Keratinocyte (primary cell): ENCODE measurements around the gene SOCS6. TPM values are rescaled to one million over a fixed set of nuclear protein-coding genes. Genes with fewer than 3 reads are reported as not detected.

ENCODE experiments used
- DNase-seq: peaks from one replicate; pipeline ENCODE4 v3.0.0-alpha.2; 2011; ENCODE audit warnings: low read depth, missing footprints, low spot score
- FAIRE-seq: peaks from 2 replicates; lab custom pipeline; 2011; peaks lifted over from hg19 to GRCh38; lab: Jason Lieb, UNC
- H2AFZ ChIP-seq: 2 replicates; pipeline ENCODE4 v1.6.0; 2012; ENCODE audit warnings: low read length, control low read depth, inconsistent platforms; ENCODE audit not compliant: control insufficient read depth
- H3K27ac ChIP-seq: 2 replicates; pipeline ENCODE4 v1.5.1; 2011; ENCODE audit warnings: low read length; ENCODE audit not compliant: control insufficient read depth, insufficient read depth
- H3K27me3 ChIP-seq: 3 replicates; pipeline ENCODE4 v1.6.0; 2011; ENCODE audit warnings: low read length; ENCODE audit not compliant: control insufficient read depth, insufficient read depth; ENCODE audit errors: extremely low read depth
- H3K36me3 ChIP-seq, 2 experiments: 2 replicates in 1 of 2; 3 replicates in 1 of 2; pipeline ENCODE4 v1.5.1; 2011; ENCODE audit warnings: low read length in 2 of 2, mild to moderate bottlenecking in 1 of 2; ENCODE audit not compliant: control insufficient read depth in 2 of 2, insufficient read depth in 2 of 2; ENCODE audit errors: extremely low read depth in 1 of 2
- H3K4me1 ChIP-seq: 3 replicates; pipeline ENCODE4 v1.5.1; 2011; ENCODE audit warnings: low read length; ENCODE audit not compliant: control insufficient read depth, insufficient read depth; ENCODE audit errors: extremely low read depth
- H3K4me2 ChIP-seq: 3 replicates; pipeline ENCODE4 v1.6.0; 2011; ENCODE audit warnings: low read depth, low read length; ENCODE audit not compliant: control insufficient read depth, insufficient read depth; ENCODE audit errors: extremely low read depth
- H3K4me3 ChIP-seq, 3 experiments: fragments of 200-600 bp in 1 of 3; sonication (generic) in 1 of 3; 2 replicates in 2 of 3; 3 replicates in 1 of 3; pipeline ENCODE4 v1.5.1; 2011 to 2016; ENCODE audit warnings: low read length in 3 of 3, mild to moderate bottlenecking in 3 of 3, control low read depth in 2 of 3, inconsistent platforms in 1 of 3, low read depth in 1 of 3, mixed read lengths in 1 of 3, mixed run types in 1 of 3, moderate library complexity in 1 of 3; ENCODE audit not compliant: control insufficient read depth in 2 of 3, insufficient read depth in 2 of 3; ENCODE audit errors: extremely low read depth in 1 of 3
- H3K79me2 ChIP-seq: 2 replicates; pipeline ENCODE4 v1.6.0; 2012; ENCODE audit warnings: low read length; ENCODE audit not compliant: control insufficient read depth, insufficient read depth
- H3K9ac ChIP-seq: 3 replicates; pipeline ENCODE4 v1.6.0; 2011; ENCODE audit warnings: low read length; ENCODE audit not compliant: control insufficient read depth, insufficient read depth; ENCODE audit errors: extremely low read depth
- H3K9me1 ChIP-seq: 3 replicates; pipeline ENCODE4 v1.6.0; 2011; ENCODE audit warnings: low read length; ENCODE audit not compliant: control insufficient read depth, insufficient read depth; ENCODE audit errors: extremely low read depth
- H3K9me3 ChIP-seq: 2 replicates; pipeline ENCODE4 v1.5.1; 2012; ENCODE audit warnings: low read depth, low read length; ENCODE audit not compliant: control insufficient read depth
- H4K20me1 ChIP-seq: 3 replicates; pipeline ENCODE4 v1.6.0; 2011; ENCODE audit warnings: low read length; ENCODE audit not compliant: control insufficient read depth, insufficient read depth; ENCODE audit errors: extremely low read depth
- EZH2 ChIP-seq: IDR thresholded peaks from one replicate; pipeline ENCODE4 v1.6.1; 2012; ENCODE audit warnings: inconsistent platforms, mild to moderate bottlenecking, low read length, moderate library complexity
- dilution Hi-C: fragments of 300-500 bp; cut with MboI; formaldehyde crosslinking; loops from one replicate; pipeline ENCODE4 v1.7.0; 2020; ENCODE audit warnings: low sequenced_read_pairs; ENCODE audit not compliant: extremely low pct_ligation_motif_present
- polyA plus RNA-seq, 5 experiments: library from polyadenylated mRNA; depleted of rRNA in 3 of 5; stranded (reverse) in 3 of 5; stranded (forward) in 1 of 5; unstranded in 1 of 5; fragments of >200 nt; gene quantifications; 1 replicate in 1 of 5; 2 replicates in 3 of 5; 3 replicates in 1 of 5; pipeline versions ENCODE4 v1.2.1 to v1.2.3, GENCODE V29; 2011 to 2012; ENCODE audit warnings: missing spikeins in 2 of 5, low read depth in 1 of 5, low replicate concordance in 1 of 5
- TF ChIP-seq, protein P1 (sequence below), 3 experiments: IDR thresholded peaks in 1 of 3; conservative IDR thresholded peaks in 1 of 3; optimal IDR thresholded peaks in 1 of 3; 2 replicates in 2 of 3; 3 replicates in 1 of 3; pipeline versions ENCODE3 to v1.5.1; 2011; ENCODE audit warnings: low read length in 3 of 3, mild to moderate bottlenecking in 3 of 3, moderate library complexity in 2 of 3, control low read depth in 1 of 3, inconsistent platforms in 1 of 3; ENCODE audit not compliant: insufficient read depth in 2 of 3; ENCODE audit errors: extremely low read depth in 1 of 3

The SOCS6 gene
- polyA plus RNA-seq, 1 donor (not counting 4 experiments of a cell fraction or from before 2014, with no cell fraction given), result 22.2 TPM

DNA sequence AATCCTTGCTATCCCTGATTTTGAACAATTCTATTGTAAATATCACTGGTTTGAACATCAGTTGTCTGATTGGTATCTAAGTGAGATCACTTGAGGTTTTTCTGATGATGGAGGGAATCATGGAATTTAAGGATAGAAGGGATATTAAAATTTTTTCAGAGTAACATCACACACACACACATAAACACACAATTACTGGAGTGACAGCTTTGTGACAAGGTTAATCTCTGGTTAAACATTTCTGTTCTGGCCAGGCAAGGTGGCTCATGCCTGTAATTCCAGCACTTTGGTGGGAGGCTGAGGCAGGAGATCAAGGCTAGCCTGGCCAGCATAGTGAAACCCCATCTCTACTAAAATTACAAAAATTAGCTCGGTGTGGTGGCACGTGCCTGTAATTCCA is 85.3 kb downstream of the SOCS6 start:
- Histone ChIP-seq H4K20me1 (no peaks in the 10 kb centered on the region), H3K9me1 (no peaks in the 10 kb centered on the region), H3K79me2 (no peaks in the 10 kb centered on the region), H3K4me1 (peaks cover 38% of the 10 kb centered on the region), H3K27ac (no peak overlapping the region), H3K4me2 (no peak overlapping the region), H3K9ac (no peak overlapping the region), H3K27me3 (no peaks in the 10 kb centered on the region), H3K9me3 (no peaks in the 10 kb centered on the region), H3K4me3 (no peak overlapping the region), H3K36me3 (no peaks in the 10 kb centered on the region), H2AFZ (no peak overlapping the region)
- TF ChIP-seq, protein P1, sequence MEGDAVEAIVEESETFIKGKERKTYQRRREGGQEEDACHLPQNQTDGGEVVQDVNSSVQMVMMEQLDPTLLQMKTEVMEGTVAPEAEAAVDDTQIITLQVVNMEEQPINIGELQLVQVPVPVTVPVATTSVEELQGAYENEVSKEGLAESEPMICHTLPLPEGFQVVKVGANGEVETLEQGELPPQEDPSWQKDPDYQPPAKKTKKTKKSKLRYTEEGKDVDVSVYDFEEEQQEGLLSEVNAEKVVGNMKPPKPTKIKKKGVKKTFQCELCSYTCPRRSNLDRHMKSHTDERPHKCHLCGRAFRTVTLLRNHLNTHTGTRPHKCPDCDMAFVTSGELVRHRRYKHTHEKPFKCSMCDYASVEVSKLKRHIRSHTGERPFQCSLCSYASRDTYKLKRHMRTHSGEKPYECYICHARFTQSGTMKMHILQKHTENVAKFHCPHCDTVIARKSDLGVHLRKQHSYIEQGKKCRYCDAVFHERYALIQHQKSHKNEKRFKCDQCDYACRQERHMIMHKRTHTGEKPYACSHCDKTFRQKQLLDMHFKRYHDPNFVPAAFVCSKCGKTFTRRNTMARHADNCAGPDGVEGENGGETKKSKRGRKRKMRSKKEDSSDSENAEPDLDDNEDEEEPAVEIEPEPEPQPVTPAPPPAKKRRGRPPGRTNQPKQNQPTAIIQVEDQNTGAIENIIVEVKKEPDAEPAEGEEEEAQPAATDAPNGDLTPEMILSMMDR (optimal IDR thresholded peaks at IDR 0.05 in 1 of 3, IDR thresholded peaks at IDR 0.05 in 1 of 3, conservative IDR thresholded peaks at IDR 0.05 in 1 of 3; ENCODE audit: extremely low read depth in 1 of 3, insufficient read depth in 2 of 3, low read length in 3 of 3), result no peak
- TF ChIP-seq EZH2, result no peak
- FAIRE-seq (no peak), DNase-seq (no peak)
- dilution Hi-C loops, result no loop called here

DNA sequence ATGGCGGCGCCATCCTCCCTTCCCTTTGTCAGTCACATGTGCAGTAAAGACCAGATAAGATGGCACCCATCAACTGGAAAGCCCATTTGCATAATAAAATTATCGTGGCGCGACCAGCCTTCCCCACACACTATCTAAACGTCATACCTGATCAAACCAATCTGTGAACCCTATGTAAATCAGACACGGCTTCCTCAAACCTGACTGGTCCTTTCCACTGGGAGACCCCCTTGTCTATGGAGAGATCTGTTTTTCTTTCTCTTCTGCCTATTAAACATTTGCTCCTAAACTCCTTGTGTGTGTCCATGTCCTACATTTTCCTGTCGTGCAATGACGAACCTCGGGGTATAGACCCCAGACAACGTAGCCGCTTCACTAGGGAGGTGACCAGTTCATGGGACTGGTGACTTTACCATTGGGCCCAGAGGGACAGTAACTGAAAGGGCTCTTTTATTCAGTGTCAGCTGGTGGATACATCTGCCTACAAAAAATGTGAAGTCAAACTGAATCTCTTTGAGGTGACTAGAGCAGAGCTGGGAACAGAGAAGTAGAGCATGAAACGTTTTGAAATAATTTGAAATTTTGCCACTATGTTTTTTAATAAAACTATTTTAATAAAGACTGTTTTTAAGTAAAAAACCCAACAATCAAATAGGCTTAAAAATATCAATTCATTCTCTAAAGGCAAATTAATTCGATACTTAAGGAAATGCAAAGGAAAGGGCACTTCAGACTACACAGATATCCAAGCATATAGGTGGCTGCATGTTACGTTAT is 87.5 kb downstream of the SOCS6 start:
- H3K9ac ChIP-seq, result no peak overlapping the region
- no peak overlapping the region for H3K27ac ChIP-seq
- no peak for TF ChIP-seq EZH2
- TF ChIP-seq, protein P1 (optimal IDR thresholded peaks at IDR 0.05 in 1 of 3, IDR thresholded peaks at IDR 0.05 in 1 of 3, conservative IDR thresholded peaks at IDR 0.05 in 1 of 3; ENCODE audit: extremely low read depth in 1 of 3, insufficient read depth in 2 of 3, low read length in 3 of 3), result no peak
- no peak overlapping the region for H2AFZ ChIP-seq
- H3K27me3 ChIP-seq, result no peaks in the 10 kb centered on the region
- no peak overlapping the region for H3K4me2 ChIP-seq
- no peak overlapping the region for H3K4me3 ChIP-seq
- no peaks in the 10 kb centered on the region for H3K9me3 ChIP-seq
- H3K9me1 ChIP-seq, result no peaks in the 10 kb centered on the region
- DNase-seq, result no peak
- dilution Hi-C loops, result no loop called here
- FAIRE-seq, result no peak
- no peaks in the 10 kb centered on the region for H4K20me1 ChIP-seq
- H3K79me2 ChIP-seq, result no peaks in the 10 kb centered on the region
- peaks cover 31% of the 10 kb centered on the region for H3K4me1 ChIP-seq
- no peaks in the 10 kb centered on the region for H3K36me3 ChIP-seq
